ENCODE measurements around the gene PDE4B. TPM values are rescaled to one million over a fixed set of nuclear protein-coding genes. Genes with fewer than 3 reads are reported as not detected.

PDE4B gene
- total RNA-seq, 1 experiment from 2014 or later: not detected

DNA sequence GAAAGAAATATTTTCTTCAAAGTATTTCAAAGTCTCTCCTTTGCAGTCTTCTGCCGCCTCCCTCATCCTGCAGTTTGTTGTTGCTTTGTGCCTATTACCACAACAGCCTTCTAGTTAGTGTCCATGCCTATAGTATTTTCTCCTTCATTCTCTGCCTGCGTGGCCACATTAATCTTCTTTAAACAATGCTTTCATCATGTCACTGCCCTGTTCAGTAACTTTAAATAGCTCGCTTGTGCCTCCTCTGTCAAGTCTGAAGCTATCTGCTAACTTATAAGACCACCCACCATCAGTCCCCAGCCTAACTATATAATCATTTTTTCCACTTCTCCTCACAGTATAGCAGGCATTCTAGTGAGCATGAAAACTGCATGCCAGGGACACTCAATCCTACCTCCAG lies 290.3 kb downstream of the PDE4B start:
- POLR2A ChIA-PET: no interaction called here
- no peaks in the 10 kb centered on the region for H3K4me1 ChIP-seq

DNA sequence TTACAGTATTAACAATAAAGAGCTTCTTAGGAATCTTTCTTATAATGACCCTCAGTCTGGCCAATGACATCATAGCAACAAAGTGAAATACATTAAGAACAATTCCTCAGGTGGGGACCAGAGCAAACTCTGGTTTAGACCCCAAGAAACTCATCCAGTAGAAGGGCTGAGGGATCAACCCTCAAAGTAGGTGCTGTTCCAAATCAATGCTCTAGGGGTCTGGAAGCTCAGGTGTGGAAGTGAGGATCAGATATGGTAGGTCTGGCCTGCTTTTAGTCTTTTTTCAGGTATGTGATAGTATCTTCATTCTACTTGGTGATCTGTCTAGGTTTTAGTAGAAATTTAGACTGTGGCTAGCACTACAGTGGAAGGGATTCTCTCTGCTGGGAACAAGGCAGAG lies 291.7 kb downstream of the PDE4B start:
- Mint-ChIP-seq H3K4me1 (ENCODE audit: low read depth, unreplicated experiment) (no peaks in the 10 kb centered on the region), H3K27ac (ENCODE audit: unreplicated experiment) (no peak overlapping the region), H3K9me3 (ENCODE audit: unreplicated experiment) (no peaks in the 10 kb centered on the region), H3K36me3 (ENCODE audit: insufficient read depth, unreplicated experiment) (no peaks in the 10 kb centered on the region), H3K4me3 (ENCODE audit: unreplicated experiment) (no peak overlapping the region), H3K27me3 (ENCODE audit: insufficient read depth, unreplicated experiment) (peaks cover under 1% of the 10 kb centered on the region)
- H3K27me3 ChIP-seq (replicated peaks; ENCODE audit: control insufficient read depth, insufficient read depth, low read length): no peaks in the 10 kb centered on the region
- TF ChIP-seq, protein P1, sequence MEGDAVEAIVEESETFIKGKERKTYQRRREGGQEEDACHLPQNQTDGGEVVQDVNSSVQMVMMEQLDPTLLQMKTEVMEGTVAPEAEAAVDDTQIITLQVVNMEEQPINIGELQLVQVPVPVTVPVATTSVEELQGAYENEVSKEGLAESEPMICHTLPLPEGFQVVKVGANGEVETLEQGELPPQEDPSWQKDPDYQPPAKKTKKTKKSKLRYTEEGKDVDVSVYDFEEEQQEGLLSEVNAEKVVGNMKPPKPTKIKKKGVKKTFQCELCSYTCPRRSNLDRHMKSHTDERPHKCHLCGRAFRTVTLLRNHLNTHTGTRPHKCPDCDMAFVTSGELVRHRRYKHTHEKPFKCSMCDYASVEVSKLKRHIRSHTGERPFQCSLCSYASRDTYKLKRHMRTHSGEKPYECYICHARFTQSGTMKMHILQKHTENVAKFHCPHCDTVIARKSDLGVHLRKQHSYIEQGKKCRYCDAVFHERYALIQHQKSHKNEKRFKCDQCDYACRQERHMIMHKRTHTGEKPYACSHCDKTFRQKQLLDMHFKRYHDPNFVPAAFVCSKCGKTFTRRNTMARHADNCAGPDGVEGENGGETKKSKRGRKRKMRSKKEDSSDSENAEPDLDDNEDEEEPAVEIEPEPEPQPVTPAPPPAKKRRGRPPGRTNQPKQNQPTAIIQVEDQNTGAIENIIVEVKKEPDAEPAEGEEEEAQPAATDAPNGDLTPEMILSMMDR (IDR thresholded peaks at IDR 0.05; ENCODE audit: insufficient read depth in 1 of 2, low read depth in 1 of 2, low read length in 1 of 2, severe bottlenecking in 1 of 2, unreplicated experiment in 1 of 2): no peak
- ChIA-PET POLR2A (no interaction called here), CTCF (no interaction called here)
- H3K4me1 ChIP-seq: no peaks in the 10 kb centered on the region
- H3K4me3 ChIP-seq (ENCODE audit: low read depth, low read length): no peak overlapping the region
- no peaks in the 10 kb centered on the region for H3K9me3 ChIP-seq
- H3K36me3 ChIP-seq (ENCODE audit: control insufficient read depth, insufficient read depth, low read length): no peaks in the 10 kb centered on the region
- no TSS peak for BruUV-seq (replicated peaks)
- no peak for DNase-seq
- intact Hi-C loops (cut with micrococcal nuclease; ENCODE audit: unreplicated experiment): no loop called here

More for the DNA sequence above, 290.3 kb downstream of the PDE4B start:
- intact Hi-C loops (cut with micrococcal nuclease; ENCODE audit: unreplicated experiment): no loop called here
- Histone ChIP-seq H3K36me3 (ENCODE audit: control insufficient read depth, insufficient read depth, low read length) (no peaks in the 10 kb centered on the region), H3K27me3 (replicated peaks; ENCODE audit: control insufficient read depth, insufficient read depth, low read length) (no peaks in the 10 kb centered on the region), H3K4me3 (ENCODE audit: low read depth, low read length) (no peak overlapping the region), H3K9me3 (no peaks in the 10 kb centered on the region)
- no peak overlapping the region for H3K27ac Mint-ChIP-seq (ENCODE audit: unreplicated experiment)
- no peaks in the 10 kb centered on the region for H3K36me3 Mint-ChIP-seq (ENCODE audit: insufficient read depth, unreplicated experiment)
- CTCF ChIA-PET: no interaction called here
- peaks cover 8% of the 10 kb centered on the region for H3K27me3 Mint-ChIP-seq (ENCODE audit: insufficient read depth, unreplicated experiment)
- H3K4me1 Mint-ChIP-seq (ENCODE audit: low read depth, unreplicated experiment): no peaks in the 10 kb centered on the region
- BruUV-seq (replicated peaks): no TSS peak
- DNase-seq: no peak
- TF ChIP-seq, protein P1 (IDR thresholded peaks at IDR 0.05; ENCODE audit: insufficient read depth in 1 of 2, low read depth in 1 of 2, low read length in 1 of 2, severe bottlenecking in 1 of 2, unreplicated experiment in 1 of 2): no peak
- no peaks in the 10 kb centered on the region for H3K9me3 Mint-ChIP-seq (ENCODE audit: unreplicated experiment)
- no peak overlapping the region for H3K4me3 Mint-ChIP-seq (ENCODE audit: unreplicated experiment)

DNA sequence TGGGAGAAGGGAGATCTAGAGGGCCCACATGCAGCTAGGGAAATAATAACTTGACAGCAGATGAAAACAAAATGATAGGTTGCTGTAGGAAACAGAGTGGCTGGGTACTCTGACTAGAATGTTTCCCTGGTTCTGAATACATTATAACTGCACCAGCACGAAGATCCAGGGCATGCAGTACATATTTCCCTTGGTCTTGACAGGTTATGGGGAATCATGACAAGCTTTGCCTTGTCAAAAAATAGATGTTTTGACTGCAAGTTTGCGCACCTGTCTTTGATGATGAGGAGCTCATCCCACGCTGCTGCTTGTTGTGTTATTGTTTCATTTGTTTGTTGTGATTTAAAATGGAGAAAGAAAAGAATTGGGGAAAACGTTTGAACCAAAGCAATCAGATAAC lies 292.9 kb downstream of the PDE4B start:
- no peaks in the 10 kb centered on the region for H3K27me3 Mint-ChIP-seq (ENCODE audit: insufficient read depth, unreplicated experiment)
- H3K36me3 Mint-ChIP-seq (ENCODE audit: insufficient read depth, unreplicated experiment): no peaks in the 10 kb centered on the region
- no peak overlapping the region for H3K4me3 Mint-ChIP-seq (ENCODE audit: unreplicated experiment)
- H3K9me3 Mint-ChIP-seq (ENCODE audit: unreplicated experiment): no peaks in the 10 kb centered on the region
- no peaks in the 10 kb centered on the region for H3K4me1 ChIP-seq
- TF ChIP-seq, protein P1 (IDR thresholded peaks at IDR 0.05; ENCODE audit: insufficient read depth in 1 of 2, low read depth in 1 of 2, low read length in 1 of 2, severe bottlenecking in 1 of 2, unreplicated experiment in 1 of 2): no peak
- POLR2A ChIA-PET: no interaction called here
- no peaks in the 10 kb centered on the region for H3K4me1 Mint-ChIP-seq (ENCODE audit: low read depth, unreplicated experiment)
- no peak for DNase-seq
- H3K36me3 ChIP-seq (ENCODE audit: control insufficient read depth, insufficient read depth, low read length): no peaks in the 10 kb centered on the region
- no peak overlapping the region for H3K27ac Mint-ChIP-seq (ENCODE audit: unreplicated experiment)
- H3K27me3 ChIP-seq (replicated peaks; ENCODE audit: control insufficient read depth, insufficient read depth, low read length): no peaks in the 10 kb centered on the region
- intact Hi-C loops (cut with micrococcal nuclease; ENCODE audit: unreplicated experiment): no loop called here
- no peaks in the 10 kb centered on the region for H3K9me3 ChIP-seq
- no peak overlapping the region for H3K4me3 ChIP-seq (ENCODE audit: low read depth, low read length)
- BruUV-seq (replicated peaks): no TSS peak
- CTCF ChIA-PET: no interaction called here
